Measurements from ENCODE around the gene OR51Q1.

Gene OR51Q1

GRCh38 chr11:5405173-5405572, 16.7 kb upstream of the OR51Q1 start:
- no peak for TF ChIP-seq CTCF (conservative IDR thresholded peaks at IDR 0.05; ENCODE audit: low read depth, low read length)
- no peak overlapping the region for H3K4me3 ChIP-seq (ENCODE audit: low read length)
- no peak for DNase-seq (ENCODE audit: low read depth)

- no peak overlapping the region for H3K4me3 ChIP-seq (ENCODE audit: low read length)
- DNase-seq (ENCODE audit: low read depth) = no peak
- TF ChIP-seq CTCF (conservative IDR thresholded peaks at IDR 0.05; ENCODE audit: low read depth, low read length) = no peak
Measured at GRCh38 chr11:5420993-5421392, 918 bp upstream of the OR51Q1 start.

GRCh38 chr11:5423131-5423530, 1.2 kb downstream of the OR51Q1 start:
- no peak for DNase-seq (ENCODE audit: low read depth)
- no peak overlapping the region for H3K4me3 ChIP-seq (ENCODE audit: low read length)
- TF ChIP-seq CTCF (conservative IDR thresholded peaks at IDR 0.05; ENCODE audit: low read depth, low read length) = no peak

GRCh38 chr11:5441414-5441813, 19.5 kb downstream of the OR51Q1 start, which contains the start of gene OR51I1:
Gene OR51I1, minus strand, starts transcription at chr11:5441514. Its CDS starts 0 bp downstream, at chr11:5441514.
- DNase-seq (ENCODE audit: low read depth) = no peak
- TF ChIP-seq CTCF (conservative IDR thresholded peaks at IDR 0.05; ENCODE audit: low read depth, low read length) = no peak
- H3K4me3 ChIP-seq (ENCODE audit: low read length) = no peak within 1 kb of the TSS

GRCh38 chr11:5443835-5444393, 22.0 kb downstream of the OR51Q1 start:
- DNase-seq (ENCODE audit: low read depth) = no peak
- no peak overlapping the region for H3K4me3 ChIP-seq (ENCODE audit: low read length)
- TF ChIP-seq CTCF (conservative IDR thresholded peaks at IDR 0.05; ENCODE audit: low read depth, low read length) = no peak

GRCh38 chr11:5449023-5449422, 27.1 kb downstream of the OR51Q1 start, which contains the start of gene OR51I2:
Gene OR51I2, plus strand, starts transcription at chr11:5449323. Its CDS starts 4,166 bp downstream, at chr11:5453489.
- no peak within 1 kb of the TSS for H3K4me3 ChIP-seq (ENCODE audit: low read length)
- DNase-seq (ENCODE audit: low read depth) = no peak
- no peak for TF ChIP-seq CTCF (conservative IDR thresholded peaks at IDR 0.05; ENCODE audit: low read depth, low read length)

GRCh38 chr11:5449432-5449831, 27.5 kb downstream of the OR51Q1 start:
- no peak overlapping the region for H3K4me3 ChIP-seq (ENCODE audit: low read length)
- no peak for DNase-seq (ENCODE audit: low read depth)
- no peak for TF ChIP-seq CTCF (conservative IDR thresholded peaks at IDR 0.05; ENCODE audit: low read depth, low read length)

All from retinal pigment epithelial cell (primary cell).